Heart left ventricle (tissue), 16 donors: ENCODE measurements around the gene SLC6A20. TPM values are rescaled to one million over a fixed set of nuclear protein-coding genes. Genes with fewer than 3 reads are reported as not detected.

Source experiments
- ATAC-seq, 4 donors: fragments of 200-7000 bp; cut with Tn5 transposase; one replicate each; pipeline ENCODE4 v1.9.1; 2020 to 2022; ENCODE audit warnings: moderate library complexity in 4 of 4, mild to moderate bottlenecking in 3 of 4, moderate number of reproducible peaks in 1 of 4
- DNase-seq, 5 donors: peaks; one replicate each; pipeline ENCODE4 v3.0.0-alpha.2; 2020
- H3K27ac ChIP-seq, 12 donors: fragments of 200-600 bp; sonication (generic) in 4 of 12; one replicate each; pipeline versions ENCODE4 v1.5.0 to v1.8.0; 2016 to 2022; ENCODE audit warnings: mild to moderate bottlenecking in 2 of 12
- H3K27me3 ChIP-seq, 9 donors: fragments of 200-600 bp; sonication (generic) in 2 of 9; one replicate each; pipeline versions ENCODE4 v1.5.1 to v1.8.0; 2016 to 2022; ENCODE audit warnings: mild to moderate bottlenecking in 3 of 9
- H3K36me3 ChIP-seq, 9 donors: fragments of 200-600 bp; sonication (generic) in 2 of 9; one replicate each; pipeline versions ENCODE4 v1.5.0 to v1.8.0; 2018 to 2022; ENCODE audit warnings: mild to moderate bottlenecking in 2 of 9
- H3K4me1 ChIP-seq, 12 donors: fragments of 200-600 bp; sonication (generic) in 4 of 12; one replicate each; pipeline versions ENCODE4 v1.5.0 to v1.8.0; 2016 to 2022; ENCODE audit warnings: mild to moderate bottlenecking in 3 of 12
- H3K4me3 ChIP-seq, 12 donors: fragments of 200-600 bp; sonication (generic) in 4 of 12; one replicate each; pipeline versions ENCODE4 v1.5.0 to v1.8.0; 2017 to 2022; ENCODE audit warnings: mild to moderate bottlenecking in 9 of 12, moderate library complexity in 4 of 12
- H3K9me3 ChIP-seq, 12 donors: fragments of 200-600 bp; sonication (generic) in 4 of 12; one replicate each; pipeline versions ENCODE4 v1.5.0 to v1.8.0; 2016 to 2022; ENCODE audit warnings: mild to moderate bottlenecking in 1 of 12
- CTCF ChIP-seq, 12 donors: fragments of 200-600 bp; sonication (generic) in 4 of 12; IDR thresholded peaks; one replicate each; pipeline versions ENCODE4 v1.5.0 to v1.8.0; 2018 to 2022; ENCODE audit warnings: antibody characterized with exemption in 12 of 12, mild to moderate bottlenecking in 5 of 12
- POLR2A ChIP-seq, 2 donors: fragments of 450-650 bp; IDR thresholded peaks; one replicate each; pipeline ENCODE4 v1.6.1; 2017; ENCODE audit warnings: antibody characterized with exemption in 2 of 2, mild to moderate bottlenecking in 2 of 2, moderate library complexity in 2 of 2
- WGBS, 4 donors: extraction: QIAGEN DNeasy Blood & Tissue Kit in 2 of 4; methylation state at CpG; one replicate each; pipeline versions ENCODE4 v1.1.5 to v1.1.7; 2013 to 2018; 5-methylcytosine and 5-hydroxymethylcytosine counted together
- intact Hi-C, 10 donors: fragments of 100-400 bp; cut with DNase I; formaldehyde crosslinking; loops; one replicate each; pipeline versions ENCODE4 v1.11.1 to v1.14.2; 2022
- polyA plus RNA-seq, 2 donors: library from polyadenylated mRNA; stranded (reverse); fragments of 200-250 nt; gene quantifications; one replicate each; pipeline ENCODE4 v1.2.3, GENCODE V29; 2013
- total RNA-seq, 9 donors: library from RNA; depleted of rRNA in 2 of 9; stranded (reverse); fragments of >200 nt in 2 of 9; fragmentation: NEBNext Ultra II Directional in 3 of 9; extraction: Animal tissue kit (Norgen Biotek cat#: 25700) in 3 of 9; gene quantifications; one replicate each; pipeline versions ENCODE4 v1.1.0 to v1.2.4, GENCODE V29; 2016 to 2023
- donor health status: ischemic (EF 13 %, LVEDD 7.1; RV severe dilation, severe dysfunction).
- donor health status: healthy with polysubstance abuse.
- donor health status: DM: no; HTN: yes; CAD: no.
- donor health status: DM: no; HTN: no; CAD: no.
- donor health status: ischemic (EF 25% LVEDD 6.9; RV normal size, moderate dysfunction).
- donor health status: ischemic (EF 25% LVEDD 5.7; RV mildly dilated, moderate dysfunction).
- donor health status: healthy.
- donor health status: DM: yes; HTN: yes; CAD: no.
- donor health status: ischemic (EF 35%, LVEDD 5.7; RV mildly dilated, moderate dysfunction).
- donor health status: nonischemic (EF 11% LVEDD 7.7; RV severe dilation, severe dysfunction).
- donor health status: DM: yes; HTN: yes; CAD: no.
- donor health status: PGD.
- donor health status: ischemic (EF 29% LVEDD 5.4; RV normal size, mild dysfunction).
- donor health status: nonischemic (EF 23%, LVEDD 6.1; RV moderate dilation, normal function).

SLC6A20 gene
- total and polyA plus RNA-seq, 11 donors: 0.12 to 0.59 (median 0.19) TPM; not detected in 8

GRCh38 chr3:45796902-45797637 lies 734 bp upstream of the SLC6A20 start:
- H3K27me3 ChIP-seq: peaks cover 2 to 58% (median 24%) of the 10 kb centered on the region in 9 donors
- 70 to 73% (median 71%) methylated on average over 8 to 13 of the region's 13 CpGs for WGBS, 4 donors
- no peak for ATAC-seq

GRCh38 chr3:45795509-45795881 lies 841 bp downstream of the SLC6A20 start:
- WGBS, 4 donors: 34 to 40% (median 36%) methylated on average over 14 of the region's 14 CpGs
- H3K27me3 ChIP-seq: peaks cover under 1 to 58% (median 24%) of the 10 kb centered on the region in 9 donors

More at GRCh38 chr3:45796902-45797637, 734 bp upstream of the SLC6A20 start:
- intact Hi-C loops: no loop called here
- no peak for DNase-seq
- Histone ChIP-seq H3K4me1 (peaks cover 0 to 15% (median 10%) of the 10 kb centered on the region in 12 donors), H3K27ac (no peak overlapping the region), H3K36me3 (no peaks in the 10 kb centered on the region), H3K4me3 (peak overlapping the region in 6 of 12 donors; percentile 42 to 56 (median 54)), H3K9me3 (no peaks in the 10 kb centered on the region)
- TF ChIP-seq CTCF (IDR thresholded peaks at IDR 0.05) (no peak), POLR2A (IDR thresholded peaks at IDR 0.05) (no peak)

GRCh38 chr3:45794660-45795059 lies 1.7 kb downstream of the SLC6A20 start:
- TF ChIP-seq CTCF (IDR thresholded peaks at IDR 0.05): no peak
- no peak for TF ChIP-seq POLR2A (IDR thresholded peaks at IDR 0.05)
- no peak for DNase-seq
- 84 to 95% (median 90%) methylated on average over 1 of the region's 1 CpG for WGBS, 4 donors
- peaks cover 0 to 57% (median 24%) of the 10 kb centered on the region in 9 donors for H3K27me3 ChIP-seq
- H3K36me3 ChIP-seq: no peaks in the 10 kb centered on the region
- peaks cover 0 to 15% (median 10%) of the 10 kb centered on the region in 12 donors for H3K4me1 ChIP-seq
- H3K4me3 ChIP-seq: no peak overlapping the region
- intact Hi-C loops: no loop called here
- peaks cover 0 to 8% (median 5%) of the 10 kb centered on the region in 12 donors for H3K9me3 ChIP-seq
- no peak overlapping the region for H3K27ac ChIP-seq
- ATAC-seq: no peak

More at GRCh38 chr3:45795509-45795881, 841 bp downstream of the SLC6A20 start:
- no peak overlapping the region for H3K27ac ChIP-seq
- H3K36me3 ChIP-seq: no peaks in the 10 kb centered on the region
- TF ChIP-seq CTCF (IDR thresholded peaks at IDR 0.05) (no peak), POLR2A (IDR thresholded peaks at IDR 0.05) (no peak)
- ATAC-seq: no peak
- peaks cover 0 to under 1% (median 0%) of the 10 kb centered on the region in 12 donors for H3K9me3 ChIP-seq
- H3K4me1 ChIP-seq: peaks cover 0 to 15% (median 10%) of the 10 kb centered on the region in 12 donors
- H3K4me3 ChIP-seq: peak overlapping the region in 3 of 12 donors; percentile 26 to 55 (median 51)
- intact Hi-C loops: no loop called here
- DNase-seq: no peak

- WGBS, 4 donors: 92 to 95% (median 92%) methylated on average over 5 of the region's 5 CpGs
- no peak for TF ChIP-seq CTCF (IDR thresholded peaks at IDR 0.05)
- TF ChIP-seq POLR2A (IDR thresholded peaks at IDR 0.05): no peak
- intact Hi-C loops: no loop called here
Observed at GRCh38 chr3:45794177-45794560, 2.2 kb downstream of the SLC6A20 start.

More at GRCh38 chr3:45794177-45794560, 2.2 kb downstream of the SLC6A20 start:
- Histone ChIP-seq H3K4me3 (no peak overlapping the region), H3K9me3 (peaks cover 0 to 13% (median 9%) of the 10 kb centered on the region in 12 donors), H3K4me1 (peaks cover 0 to 15% (median 10%) of the 10 kb centered on the region in 12 donors), H3K27me3 (peaks cover 0 to 52% (median 24%) of the 10 kb centered on the region in 9 donors), H3K27ac (no peak overlapping the region), H3K36me3 (no peaks in the 10 kb centered on the region)
- DNase-seq: no peak
- no peak for ATAC-seq
